Thymus (tissue), 11 donors: ENCODE results near the gene FGR. TPM values are rescaled to one million over a fixed set of nuclear protein-coding genes. Genes with fewer than 3 reads are reported as not detected.

Experiments used
- DNase-seq, 9 donors: peaks; one replicate each; pipeline ENCODE4 v3.0.0-alpha.2; 2013; ENCODE audit warnings: low spot score in 9 of 9, low read depth in 6 of 9, missing footprints in 1 of 9
- H3K27ac ChIP-seq, 2 donors: one replicate each; pipeline ENCODE4 v1.5.1; 2013; ENCODE audit warnings: control low read depth in 1 of 2, low read depth in 1 of 2, low read length in 1 of 2, mild to moderate bottlenecking in 1 of 2, moderate library complexity in 1 of 2
- H3K27me3 ChIP-seq, 2 donors: one replicate each; pipeline ENCODE4 v1.5.1; 2013; ENCODE audit warnings: low read length in 1 of 2; ENCODE audit not compliant: control insufficient read depth in 2 of 2, insufficient read depth in 1 of 2
- H3K36me3 ChIP-seq, 2 donors: one replicate each; pipeline ENCODE4 v1.5.1; 2013; ENCODE audit warnings: low read length in 1 of 2, mild to moderate bottlenecking in 1 of 2, moderate library complexity in 1 of 2; ENCODE audit not compliant: control insufficient read depth in 2 of 2, insufficient read depth in 2 of 2
- H3K4me1 ChIP-seq, 2 donors: one replicate each; pipeline ENCODE4 v1.5.1; 2013; ENCODE audit warnings: low read length in 2 of 2; ENCODE audit not compliant: control insufficient read depth in 2 of 2, insufficient read depth in 2 of 2
- H3K4me3 ChIP-seq, 2 donors: one replicate each; pipeline ENCODE4 v1.5.1; 2013; ENCODE audit warnings: low read length in 2 of 2, control low read depth in 1 of 2, mild to moderate bottlenecking in 1 of 2
- H3K9me3 ChIP-seq, 2 donors: one replicate each; pipeline ENCODE4 v1.5.1; 2013; ENCODE audit warnings: low read length in 1 of 2, mild to moderate bottlenecking in 1 of 2; ENCODE audit not compliant: control insufficient read depth in 2 of 2, insufficient read depth in 1 of 2
- WGBS: extraction: QIAGEN DNeasy Blood & Tissue Kit; methylation state at CpG from one replicate; pipeline ENCODE4 v1.1.7; 2013; 5-methylcytosine and 5-hydroxymethylcytosine counted together
- polyA plus RNA-seq: library from polyadenylated mRNA; stranded (reverse); fragments of 200-250 nt; gene quantifications from one replicate; pipeline ENCODE4 v1.2.3, GENCODE V29; 2013
- total RNA-seq: library from RNA; stranded (reverse); fragments of 120-200 nt; gene quantifications from one replicate; pipeline ENCODE4 v1.2.4, GENCODE V29; 2013
- donor health status: healthy.

FGR gene
- total and polyA plus RNA-seq, 2 donors: 8.4 to 38.7 TPM

DNA sequence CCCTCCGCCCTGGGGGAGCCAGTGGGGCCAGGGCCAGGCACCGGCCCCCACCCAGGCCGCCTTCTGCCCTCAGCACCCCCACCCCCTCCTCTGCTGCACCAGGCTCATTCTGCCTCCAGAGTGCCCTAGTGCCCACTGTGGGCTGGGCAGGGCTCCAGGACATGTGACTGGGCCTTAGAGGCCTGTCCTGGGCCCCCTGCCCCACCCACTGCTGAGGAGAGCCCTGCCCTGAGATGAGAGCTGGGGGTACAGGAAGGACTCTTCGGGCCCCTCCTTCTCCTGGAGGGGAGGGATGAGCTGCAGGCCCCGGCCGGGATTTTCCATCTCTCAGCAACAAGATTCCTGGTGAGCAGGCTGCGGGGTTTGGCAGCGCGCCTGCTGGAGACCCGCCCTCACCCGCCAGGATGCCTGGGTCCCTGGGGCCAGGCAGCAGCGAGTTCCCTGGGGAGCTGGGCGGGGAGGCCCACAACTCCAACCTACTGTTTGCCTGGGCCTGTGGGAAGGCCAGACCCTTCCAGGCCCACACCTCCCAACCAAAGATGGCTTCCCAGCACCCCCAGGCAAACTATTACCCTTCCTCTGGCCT lies 45.1 kb downstream of the FGR start:
- 93% methylated on average over 13 of the region's 13 CpGs for WGBS
- Histone ChIP-seq H3K27me3 (no peaks in the 10 kb centered on the region), H3K4me1 (peaks cover 0 to 67% of the 10 kb centered on the region in 2 donors), H3K4me3 (no peak overlapping the region), H3K9me3 (no peaks in the 10 kb centered on the region), H3K27ac (peak overlapping the region; percentile 19 to 33), H3K36me3 (peaks cover 46 to 54% of the 10 kb centered on the region in 2 donors)
- no peak for DNase-seq

GRCh38 chr1:27589441-27589840 lies 45.5 kb downstream of the FGR start:
- Histone ChIP-seq H3K27ac (peak overlapping the region in 1 of 2 donors; percentile 19), H3K4me1 (peaks cover 0 to 62% of the 10 kb centered on the region in 2 donors), H3K36me3 (peaks cover 41 to 53% of the 10 kb centered on the region in 2 donors), H3K27me3 (no peaks in the 10 kb centered on the region), H3K9me3 (no peaks in the 10 kb centered on the region), H3K4me3 (no peak overlapping the region)
- WGBS: 95% methylated on average over 6 of the region's 6 CpGs
- DNase-seq: no peak

- peaks cover 0 to 53% of the 10 kb centered on the region in 2 donors for H3K4me1 ChIP-seq
- DNase-seq: no peak
- H3K27ac ChIP-seq: no peak overlapping the region
- no peaks in the 10 kb centered on the region for H3K27me3 ChIP-seq
- 96% methylated on average over 12 of the region's 12 CpGs for WGBS
- H3K4me3 ChIP-seq: no peak overlapping the region
- H3K9me3 ChIP-seq: no peaks in the 10 kb centered on the region
- H3K36me3 ChIP-seq: peaks cover 38 to 47% of the 10 kb centered on the region in 2 donors
Measured at GRCh38 chr1:27588256-27589232, 46.4 kb downstream of the FGR start.

- Histone ChIP-seq H3K4me1 (peaks cover 0 to 28% of the 10 kb centered on the region in 2 donors), H3K27ac (no peak overlapping the region), H3K36me3 (peaks cover 38 to 39% of the 10 kb centered on the region in 2 donors), H3K27me3 (no peaks in the 10 kb centered on the region), H3K4me3 (no peak overlapping the region), H3K9me3 (no peaks in the 10 kb centered on the region)
- WGBS: 80% methylated on average over 3 of the region's 3 CpGs
- no peak for DNase-seq
Measured at GRCh38 chr1:27585684-27586083, 49.3 kb downstream of the FGR start.

DNA sequence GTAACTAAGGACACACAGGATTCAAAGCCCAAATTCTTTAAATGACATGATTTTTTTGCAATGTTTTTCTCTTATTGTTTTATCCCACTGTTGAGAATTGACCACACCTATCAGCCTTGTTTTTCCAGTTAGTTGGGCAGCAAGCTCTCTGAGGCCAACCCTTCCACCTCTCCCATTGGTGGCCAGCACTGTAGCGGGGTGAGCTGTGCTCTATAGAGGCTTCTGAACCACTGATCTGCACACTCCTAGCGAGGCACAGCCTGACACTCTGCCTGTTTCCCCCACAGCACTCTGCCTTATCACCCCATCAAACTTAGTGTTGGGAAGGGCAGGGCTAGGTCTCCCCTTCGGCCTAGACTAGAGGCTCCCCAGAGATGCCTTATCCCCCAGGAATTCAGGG lies 50.5 kb downstream of the FGR start:
- no peak overlapping the region for H3K27ac ChIP-seq
- peaks cover 25 to 26% of the 10 kb centered on the region in 2 donors for H3K36me3 ChIP-seq
- H3K27me3 ChIP-seq: no peaks in the 10 kb centered on the region
- no peak for DNase-seq
- 97% methylated on average over 3 of the region's 3 CpGs for WGBS
- H3K4me3 ChIP-seq: no peak overlapping the region
- peaks cover 0 to 21% of the 10 kb centered on the region in 2 donors for H3K4me1 ChIP-seq
- H3K9me3 ChIP-seq: no peaks in the 10 kb centered on the region

- peaks cover 2 to 23% of the 10 kb centered on the region in 2 donors for H3K4me1 ChIP-seq
- H3K27ac ChIP-seq: no peak overlapping the region
- WGBS: 95% methylated on average over 3 of the region's 3 CpGs
- DNase-seq: no peak
- H3K4me3 ChIP-seq: no peak overlapping the region
- H3K9me3 ChIP-seq: no peaks in the 10 kb centered on the region
- H3K36me3 ChIP-seq: peaks cover 18% of the 10 kb centered on the region in 2 donors
- no peaks in the 10 kb centered on the region for H3K27me3 ChIP-seq
Measured at GRCh38 chr1:27583479-27583878, 51.5 kb downstream of the FGR start.

- DNase-seq: no peak
- peaks cover 12 to 36% of the 10 kb centered on the region in 2 donors for H3K4me1 ChIP-seq
- H3K27ac ChIP-seq: no peak overlapping the region
- H3K27me3 ChIP-seq: no peaks in the 10 kb centered on the region
- H3K9me3 ChIP-seq: no peaks in the 10 kb centered on the region
- H3K36me3 ChIP-seq: peaks cover 8 to 10% of the 10 kb centered on the region in 2 donors
- no peak overlapping the region for H3K4me3 ChIP-seq
- 98% methylated on average over 6 of the region's 6 CpGs for WGBS
Measured at GRCh38 chr1:27581823-27582243, 53.2 kb downstream of the FGR start.

GRCh38 chr1:27577504-27578188 lies 57.3 kb downstream of the FGR start:
- WGBS: 10% methylated on average over 4 of the region's 4 CpGs
- H3K4me1 ChIP-seq: peaks cover 42 to 63% of the 10 kb centered on the region in 2 donors
- DNase-seq: peak in 2 of 9 donors; percentile 55 to 70
- H3K4me3 ChIP-seq: no peak overlapping the region
- peak overlapping the region in 1 of 2 donors; percentile 83 for H3K27ac ChIP-seq
- H3K27me3 ChIP-seq: peaks cover 0 to 6% of the 10 kb centered on the region in 2 donors
- H3K9me3 ChIP-seq: no peaks in the 10 kb centered on the region
- peaks cover 0 to 1% of the 10 kb centered on the region in 2 donors for H3K36me3 ChIP-seq
